ENCODE measurements around the gene PCDH1.

The PCDH1 gene

DNA sequence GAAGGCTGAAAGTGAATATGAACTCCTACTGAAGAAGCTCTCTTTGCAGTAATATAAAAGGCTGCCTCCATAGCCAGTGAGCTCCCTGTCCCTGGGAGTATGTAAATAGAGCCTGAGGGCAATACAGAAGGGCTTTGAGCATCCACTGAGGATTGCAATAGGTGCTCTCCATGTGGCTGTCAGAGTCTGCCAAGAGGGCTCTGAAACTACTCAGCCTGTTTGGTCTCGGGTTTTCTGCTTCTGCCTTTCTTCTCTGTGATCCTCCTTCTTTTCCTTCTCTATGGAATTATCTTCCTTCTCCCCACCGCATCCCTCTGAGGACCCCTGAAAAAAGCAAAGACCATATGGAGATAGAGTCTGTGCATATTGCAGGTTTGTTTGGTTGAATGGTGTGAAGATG, 69.4 kb downstream of the PCDH1 start:
- Histone ChIP-seq H3K9ac (ENCODE audit: low read depth, low read length, poor library complexity, severe bottlenecking) (peak overlapping the region; percentile 7), H2AFZ (ENCODE audit: low read length) (peak overlapping the region; percentile 9; the same call in 1 of the 2 replicates), H3K4me2 (ENCODE audit: low read depth, low read length, poor library complexity, severe bottlenecking) (peak overlapping the region; percentile 46), H3K9me3 (ENCODE audit: insufficient read depth, low read depth, low read length) (no peaks in the 10 kb centered on the region), H3K79me2 (ENCODE audit: insufficient read depth, low read length) (no peaks in the 10 kb centered on the region), H3K4me1 (ENCODE audit: insufficient read depth, low read length, poor library complexity, severe bottlenecking) (peaks cover 27% of the 10 kb centered on the region), H3K4me3 (ENCODE audit: low read length, poor library complexity, severe bottlenecking) (peak overlapping the region; percentile 8), H3K36me3 (ENCODE audit: insufficient read depth, low read length) (no peaks in the 10 kb centered on the region), H3F3A (ENCODE audit: low read depth) (no peaks in the 10 kb centered on the region), H3K9me2 (replicated peaks; ENCODE audit: low read depth, low read length) (no peaks in the 10 kb centered on the region), H4K20me1 (ENCODE audit: insufficient read depth, low read length, poor library complexity, severe bottlenecking) (no peaks in the 10 kb centered on the region), H3K27me3 (ENCODE audit: insufficient read depth, low read length, poor library complexity, severe bottlenecking) (no peaks in the 10 kb centered on the region)
- no peak for TF ChIP-seq EZH2phosphoT487 (IDR thresholded peaks at IDR 0.05; ENCODE audit: borderline replicate concordance)
- TF ChIP-seq, protein P1, sequence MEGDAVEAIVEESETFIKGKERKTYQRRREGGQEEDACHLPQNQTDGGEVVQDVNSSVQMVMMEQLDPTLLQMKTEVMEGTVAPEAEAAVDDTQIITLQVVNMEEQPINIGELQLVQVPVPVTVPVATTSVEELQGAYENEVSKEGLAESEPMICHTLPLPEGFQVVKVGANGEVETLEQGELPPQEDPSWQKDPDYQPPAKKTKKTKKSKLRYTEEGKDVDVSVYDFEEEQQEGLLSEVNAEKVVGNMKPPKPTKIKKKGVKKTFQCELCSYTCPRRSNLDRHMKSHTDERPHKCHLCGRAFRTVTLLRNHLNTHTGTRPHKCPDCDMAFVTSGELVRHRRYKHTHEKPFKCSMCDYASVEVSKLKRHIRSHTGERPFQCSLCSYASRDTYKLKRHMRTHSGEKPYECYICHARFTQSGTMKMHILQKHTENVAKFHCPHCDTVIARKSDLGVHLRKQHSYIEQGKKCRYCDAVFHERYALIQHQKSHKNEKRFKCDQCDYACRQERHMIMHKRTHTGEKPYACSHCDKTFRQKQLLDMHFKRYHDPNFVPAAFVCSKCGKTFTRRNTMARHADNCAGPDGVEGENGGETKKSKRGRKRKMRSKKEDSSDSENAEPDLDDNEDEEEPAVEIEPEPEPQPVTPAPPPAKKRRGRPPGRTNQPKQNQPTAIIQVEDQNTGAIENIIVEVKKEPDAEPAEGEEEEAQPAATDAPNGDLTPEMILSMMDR (conservative IDR thresholded peaks at IDR 0.05; ENCODE audit: low read length): no peak

GRCh38 chr5:141807732-141808131, 70.5 kb downstream of the PCDH1 start:
- Histone ChIP-seq H3K4me1 (ENCODE audit: insufficient read depth, low read length, poor library complexity, severe bottlenecking) (peaks cover 27% of the 10 kb centered on the region), H2AFZ (ENCODE audit: low read length) (no peak overlapping the region), H3K27me3 (ENCODE audit: insufficient read depth, low read length, poor library complexity, severe bottlenecking) (no peaks in the 10 kb centered on the region), H3K9me3 (ENCODE audit: insufficient read depth, low read depth, low read length) (no peaks in the 10 kb centered on the region), H3F3A (ENCODE audit: low read depth) (no peaks in the 10 kb centered on the region), H3K9ac (ENCODE audit: low read depth, low read length, poor library complexity, severe bottlenecking) (peak overlapping the region; percentile 12), H3K4me2 (ENCODE audit: low read depth, low read length, poor library complexity, severe bottlenecking) (peak overlapping the region; percentile 46), H3K36me3 (ENCODE audit: insufficient read depth, low read length) (no peaks in the 10 kb centered on the region), H3K79me2 (ENCODE audit: insufficient read depth, low read length) (no peaks in the 10 kb centered on the region), H3K4me3 (ENCODE audit: low read length, poor library complexity, severe bottlenecking) (no peak overlapping the region), H3K9me2 (replicated peaks; ENCODE audit: low read depth, low read length) (no peaks in the 10 kb centered on the region), H4K20me1 (ENCODE audit: insufficient read depth, low read length, poor library complexity, severe bottlenecking) (no peaks in the 10 kb centered on the region)
- TF ChIP-seq, protein P1 (conservative IDR thresholded peaks at IDR 0.05; ENCODE audit: low read length): no peak
- no peak for TF ChIP-seq EZH2phosphoT487 (IDR thresholded peaks at IDR 0.05; ENCODE audit: borderline replicate concordance)

DNA sequence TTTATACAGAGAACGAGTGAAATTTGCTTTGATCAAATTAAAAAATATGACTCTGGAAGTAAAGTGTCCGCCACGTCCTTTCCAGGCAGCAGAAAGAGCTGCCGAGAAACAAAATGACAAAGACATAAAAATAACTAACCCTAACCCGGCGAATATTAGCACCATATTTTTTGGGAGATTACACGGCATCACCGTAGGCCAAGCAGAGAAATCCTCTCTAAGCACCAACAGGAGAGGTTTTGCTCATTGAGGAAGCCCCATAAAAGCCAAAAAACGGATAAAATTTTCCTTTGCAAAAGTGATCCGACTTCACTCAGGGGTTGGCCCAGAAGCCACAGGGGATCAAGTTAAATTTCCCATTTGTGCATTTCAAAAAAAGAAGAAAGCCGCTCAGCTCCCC, 70.9 kb downstream of the PCDH1 start:
- Histone ChIP-seq H3K27me3 (ENCODE audit: insufficient read depth, low read length, poor library complexity, severe bottlenecking) (no peaks in the 10 kb centered on the region), H3K79me2 (ENCODE audit: insufficient read depth, low read length) (no peaks in the 10 kb centered on the region), H3F3A (ENCODE audit: low read depth) (no peaks in the 10 kb centered on the region), H3K4me2 (ENCODE audit: low read depth, low read length, poor library complexity, severe bottlenecking) (no peak overlapping the region), H3K36me3 (ENCODE audit: insufficient read depth, low read length) (no peaks in the 10 kb centered on the region), H2AFZ (ENCODE audit: low read length) (no peak overlapping the region), H3K9me3 (ENCODE audit: insufficient read depth, low read depth, low read length) (no peaks in the 10 kb centered on the region), H4K20me1 (ENCODE audit: insufficient read depth, low read length, poor library complexity, severe bottlenecking) (no peaks in the 10 kb centered on the region), H3K9ac (ENCODE audit: low read depth, low read length, poor library complexity, severe bottlenecking) (no peak overlapping the region), H3K9me2 (replicated peaks; ENCODE audit: low read depth, low read length) (no peaks in the 10 kb centered on the region), H3K4me3 (ENCODE audit: low read length, poor library complexity, severe bottlenecking) (no peak overlapping the region), H3K4me1 (ENCODE audit: insufficient read depth, low read length, poor library complexity, severe bottlenecking) (peaks cover 27% of the 10 kb centered on the region)
- no peak for TF ChIP-seq EZH2phosphoT487 (IDR thresholded peaks at IDR 0.05; ENCODE audit: borderline replicate concordance)
- TF ChIP-seq, protein P1 (conservative IDR thresholded peaks at IDR 0.05; ENCODE audit: low read length): no peak
